Upper lobe of left lung (tissue), 6 donors: Measurements from ENCODE around the gene TRIM17. TPM values are rescaled to one million over a fixed set of nuclear protein-coding genes. Genes with fewer than 3 reads are reported as not detected.
A peak's percentile ranks its signal among the peaks of the same experiment; 100 is the strongest.

ENCODE experiments used
- ATAC-seq, 2 donors: fragments of 200-7000 bp; cut with Tn5 transposase; one replicate each; pipeline ENCODE4 v1.9.1; 2022; ENCODE audit warnings: mild to moderate bottlenecking in 2 of 2, moderate library complexity in 2 of 2; ENCODE audit not compliant: low FRiP score in 2 of 2
- DNase-seq, 2 donors: peaks; one replicate each; pipeline ENCODE4 v3.0.0-alpha.2; 2019 to 2020
- H3K27ac ChIP-seq, 4 donors: fragments of 200-600 bp; sonication (generic); one replicate each; pipeline ENCODE4 v1.5.1; 2016 to 2019
- H3K27me3 ChIP-seq, 4 donors: fragments of 200-600 bp; sonication (generic); one replicate each; pipeline ENCODE4 v1.5.1; 2017 to 2019
- H3K36me3 ChIP-seq, 4 donors: fragments of 200-600 bp; sonication (generic); one replicate each; pipeline ENCODE4 v1.5.1; 2016 to 2019
- H3K4me1 ChIP-seq, 4 donors: fragments of 200-600 bp; sonication (generic); one replicate each; pipeline ENCODE4 v1.5.1; 2018 to 2019
- H3K4me3 ChIP-seq, 4 donors: fragments of 200-600 bp; sonication (generic); one replicate each; pipeline ENCODE4 v1.5.1; 2017 to 2019; ENCODE audit warnings: mild to moderate bottlenecking in 2 of 4, moderate library complexity in 1 of 4
- H3K9me3 ChIP-seq, 4 donors: fragments of 200-600 bp; sonication (generic); one replicate each; pipeline ENCODE4 v1.5.1; 2018 to 2019
- EP300 ChIP-seq, 4 donors: sonication (generic); formaldehyde crosslinking; IDR thresholded peaks; one replicate each; pipeline ENCODE4 v1.5.1; 2017; ENCODE audit warnings: antibody characterized with exemption in 4 of 4, control low read depth in 2 of 4
- POLR2A ChIP-seq, 4 donors: fragments of 450-650 bp; IDR thresholded peaks; one replicate each; pipeline ENCODE4 v1.5.1; 2016 to 2017; ENCODE audit warnings: antibody characterized with exemption in 4 of 4, mild to moderate bottlenecking in 2 of 4
- POLR2AphosphoS5 ChIP-seq, 2 donors: sonication (generic); formaldehyde crosslinking; IDR thresholded peaks; one replicate each; pipeline ENCODE4 v1.5.1; 2017; ENCODE audit warnings: antibody characterized with exemption in 2 of 2
- WGBS, 2 donors: methylation state at CpG; one replicate each; pipeline ENCODE4 v1.1.5; 2017 to 2018; 5-methylcytosine and 5-hydroxymethylcytosine counted together
- total RNA-seq, 6 donors: library from RNA; depleted of rRNA in 4 of 6; stranded (reverse); fragments of >200 nt in 4 of 6; gene quantifications; one replicate each; pipeline versions ENCODE4 v1.1.0 to v1.2.1, GENCODE V29; 2016 to 2021
- TF ChIP-seq, protein P1 (sequence below), 6 experiments: fragments of 450-650 bp in 4 of 6; fragments of 200-600 bp in 2 of 6; sonication (generic) in 2 of 6; IDR thresholded peaks; one replicate each; pipeline ENCODE4 v1.5.1; 2016 to 2019; ENCODE audit warnings: antibody characterized with exemption in 6 of 6
- donor health status: DM: no; HTN: no; CAD: no; lungs with moderate emphysema.
- donor health status: DM: no; HTN: yes; CAD: no; lungs with severe emphysema.

TRIM17 gene
- total RNA-seq, 6 donors from 2014 or later = 1.2 to 21.0 (median 2.4) TPM

DNA sequence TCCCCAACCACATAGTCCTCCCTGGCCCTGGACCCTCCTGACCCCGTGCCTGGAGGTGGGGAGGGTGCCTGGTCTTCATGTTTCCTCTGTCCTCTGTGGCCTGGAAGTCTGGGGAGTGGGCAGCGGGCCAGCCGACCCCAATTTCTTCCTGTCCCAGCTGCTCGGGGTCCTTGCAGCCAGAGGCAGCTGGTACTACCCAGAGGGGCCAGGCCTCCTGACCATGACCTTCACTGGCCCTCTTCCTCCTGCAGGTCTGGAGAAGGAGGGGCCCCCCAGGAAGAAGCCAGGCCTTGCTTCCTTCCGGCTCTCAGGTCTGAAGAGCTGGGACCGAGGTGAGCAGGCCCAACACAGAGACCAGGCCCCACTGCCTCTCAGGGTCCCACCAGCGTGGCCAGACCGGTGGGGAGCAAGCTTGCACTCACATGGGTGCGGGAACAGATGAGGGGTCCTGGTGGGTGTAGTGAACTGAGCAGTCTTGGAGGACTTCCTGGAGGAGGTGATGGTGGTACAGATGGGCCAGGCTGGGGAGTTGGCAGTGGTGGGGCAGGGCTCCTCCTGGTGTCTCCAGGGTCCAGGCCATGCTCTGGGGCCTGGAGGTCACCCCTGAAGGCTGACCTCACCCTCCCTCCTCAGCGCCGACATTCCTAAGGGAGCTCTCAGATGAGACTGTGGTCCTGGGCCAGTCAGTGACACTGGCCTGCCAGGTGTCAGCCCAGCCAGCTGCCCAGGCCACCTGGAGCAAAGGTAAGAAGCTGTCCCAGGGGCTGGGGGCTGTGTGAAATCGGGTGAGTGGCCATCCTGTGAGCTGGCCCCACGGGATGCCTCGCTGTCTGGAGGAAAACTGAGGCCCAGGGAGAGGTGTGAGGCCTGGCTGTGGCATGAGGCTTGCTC lies 42.7 kb downstream of the TRIM17 start:
- DNase-seq (peak in 1 of 2 donors; percentile 69), ATAC-seq (no peak)
- no peak overlapping the region for H3K4me3 ChIP-seq
- H3K4me1 ChIP-seq = peaks cover 0 to 17% (median 13%) of the 10 kb centered on the region in 4 donors
- peak overlapping the region in 3 of 4 donors; percentile 20 to 61 (median 46) for H3K27ac ChIP-seq
- no peaks in the 10 kb centered on the region for H3K27me3 ChIP-seq
- no peaks in the 10 kb centered on the region for H3K9me3 ChIP-seq
- TF ChIP-seq POLR2AphosphoS5 (IDR thresholded peaks at IDR 0.05) (no peak), POLR2A (IDR thresholded peaks at IDR 0.05) (no peak), EP300 (IDR thresholded peaks at IDR 0.05) (no peak)
- TF ChIP-seq, protein P1, sequence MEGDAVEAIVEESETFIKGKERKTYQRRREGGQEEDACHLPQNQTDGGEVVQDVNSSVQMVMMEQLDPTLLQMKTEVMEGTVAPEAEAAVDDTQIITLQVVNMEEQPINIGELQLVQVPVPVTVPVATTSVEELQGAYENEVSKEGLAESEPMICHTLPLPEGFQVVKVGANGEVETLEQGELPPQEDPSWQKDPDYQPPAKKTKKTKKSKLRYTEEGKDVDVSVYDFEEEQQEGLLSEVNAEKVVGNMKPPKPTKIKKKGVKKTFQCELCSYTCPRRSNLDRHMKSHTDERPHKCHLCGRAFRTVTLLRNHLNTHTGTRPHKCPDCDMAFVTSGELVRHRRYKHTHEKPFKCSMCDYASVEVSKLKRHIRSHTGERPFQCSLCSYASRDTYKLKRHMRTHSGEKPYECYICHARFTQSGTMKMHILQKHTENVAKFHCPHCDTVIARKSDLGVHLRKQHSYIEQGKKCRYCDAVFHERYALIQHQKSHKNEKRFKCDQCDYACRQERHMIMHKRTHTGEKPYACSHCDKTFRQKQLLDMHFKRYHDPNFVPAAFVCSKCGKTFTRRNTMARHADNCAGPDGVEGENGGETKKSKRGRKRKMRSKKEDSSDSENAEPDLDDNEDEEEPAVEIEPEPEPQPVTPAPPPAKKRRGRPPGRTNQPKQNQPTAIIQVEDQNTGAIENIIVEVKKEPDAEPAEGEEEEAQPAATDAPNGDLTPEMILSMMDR (IDR thresholded peaks at IDR 0.05) = no peak
- no peaks in the 10 kb centered on the region for H3K36me3 ChIP-seq
- 88 to 93% methylated on average over 7 to 14 of the region's 14 CpGs for WGBS, 2 donors

DNA sequence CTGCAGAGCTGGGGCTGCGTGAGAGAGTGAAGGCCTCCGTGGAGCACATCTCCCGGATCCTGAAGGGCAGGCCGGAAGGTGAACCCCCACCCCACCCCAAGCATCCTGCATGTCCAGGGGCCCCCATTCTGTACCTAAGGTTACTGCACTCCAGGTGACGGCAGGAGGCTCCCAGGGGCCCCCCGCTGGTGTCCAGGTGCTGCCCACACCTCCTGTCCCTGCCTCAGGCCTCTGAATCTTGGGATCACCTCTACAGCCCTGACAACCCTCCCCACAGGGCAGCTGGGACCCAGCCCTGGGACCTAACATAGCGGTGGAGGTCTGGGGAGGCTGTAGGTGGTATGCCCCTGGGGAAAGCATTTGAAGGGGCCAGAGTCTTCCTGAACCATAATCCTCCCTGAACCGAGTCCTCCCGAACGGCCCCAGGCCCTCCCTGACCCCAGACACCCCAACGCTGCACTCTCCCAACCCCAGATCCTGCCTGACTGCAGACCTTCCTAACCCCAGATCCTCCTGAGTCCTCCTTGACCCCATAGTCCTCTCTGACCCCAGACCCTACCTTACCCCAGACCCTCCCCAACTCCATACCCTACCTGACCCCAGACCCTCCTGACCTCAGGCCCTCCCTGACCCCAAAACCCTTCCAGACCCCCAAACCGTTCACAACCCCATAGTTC lies 43.5 kb downstream of the TRIM17 start:
- H3K9me3 ChIP-seq = no peaks in the 10 kb centered on the region
- peaks cover 0 to 11% (median 6%) of the 10 kb centered on the region in 4 donors for H3K4me1 ChIP-seq
- TF ChIP-seq POLR2AphosphoS5 (IDR thresholded peaks at IDR 0.05) (no peak), POLR2A (IDR thresholded peaks at IDR 0.05) (no peak), EP300 (IDR thresholded peaks at IDR 0.05) (no peak)
- TF ChIP-seq, protein P1 (IDR thresholded peaks at IDR 0.05) = no peak
- ATAC-seq = no peak
- no peak for DNase-seq
- WGBS, 2 donors = 79 to 81% methylated on average over 8 to 12 of the region's 12 CpGs
- no peaks in the 10 kb centered on the region for H3K36me3 ChIP-seq
- no peaks in the 10 kb centered on the region for H3K27me3 ChIP-seq
- H3K4me3 ChIP-seq = no peak overlapping the region
- H3K27ac ChIP-seq = no peak overlapping the region

DNA sequence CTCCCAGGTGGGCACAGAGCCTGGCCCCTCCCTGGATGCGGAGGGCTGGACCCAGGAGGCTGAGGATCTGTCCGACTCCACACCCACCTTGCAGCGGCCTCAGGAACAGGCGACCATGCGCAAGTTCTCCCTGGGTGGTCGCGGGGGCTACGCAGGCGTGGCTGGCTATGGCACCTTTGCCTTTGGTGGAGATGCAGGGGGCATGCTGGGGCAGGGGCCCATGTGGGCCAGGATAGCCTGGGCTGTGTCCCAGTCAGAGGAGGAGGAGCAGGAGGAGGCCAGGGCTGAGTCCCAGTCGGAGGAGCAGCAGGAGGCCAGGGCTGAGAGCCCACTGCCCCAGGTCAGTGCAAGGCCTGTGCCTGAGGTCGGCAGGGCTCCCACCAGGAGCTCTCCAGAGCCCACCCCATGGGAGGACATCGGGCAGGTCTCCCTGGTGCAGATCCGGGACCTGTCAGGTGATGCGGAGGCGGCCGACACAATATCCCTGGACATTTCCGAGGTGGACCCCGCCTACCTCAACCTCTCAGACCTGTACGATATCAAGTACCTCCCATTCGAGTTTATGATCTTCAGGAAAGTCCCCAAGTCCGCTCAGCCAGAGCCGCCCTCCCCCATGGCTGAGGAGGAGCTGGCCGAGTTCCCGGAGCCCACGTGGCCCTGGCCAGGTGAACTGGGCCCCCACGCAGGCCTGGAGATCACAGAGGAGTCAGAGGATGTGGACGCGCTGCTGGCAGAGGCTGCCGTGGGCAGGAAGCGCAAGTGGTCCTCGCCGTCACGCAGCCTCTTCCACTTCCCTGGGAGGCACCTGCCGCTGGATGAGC lies 44.3 kb downstream of the TRIM17 start:
- ATAC-seq (no peak), DNase-seq (peak; percentile 48 to 85)
- no peak for TF ChIP-seq POLR2A (IDR thresholded peaks at IDR 0.05)
- no peak for TF ChIP-seq POLR2AphosphoS5 (IDR thresholded peaks at IDR 0.05)
- TF ChIP-seq EP300 (IDR thresholded peaks at IDR 0.05) = no peak
- TF ChIP-seq, protein P1 (IDR thresholded peaks at IDR 0.05) = no peak
- no peak overlapping the region for H3K4me3 ChIP-seq
- H3K27me3 ChIP-seq = no peaks in the 10 kb centered on the region
- peaks cover 0 to 11% (median 2%) of the 10 kb centered on the region in 4 donors for H3K4me1 ChIP-seq
- no peaks in the 10 kb centered on the region for H3K9me3 ChIP-seq
- no peak overlapping the region for H3K27ac ChIP-seq
- H3K36me3 ChIP-seq = no peaks in the 10 kb centered on the region
- WGBS, 2 donors = 64 to 76% methylated on average over 8 to 32 of the region's 34 CpGs

DNA sequence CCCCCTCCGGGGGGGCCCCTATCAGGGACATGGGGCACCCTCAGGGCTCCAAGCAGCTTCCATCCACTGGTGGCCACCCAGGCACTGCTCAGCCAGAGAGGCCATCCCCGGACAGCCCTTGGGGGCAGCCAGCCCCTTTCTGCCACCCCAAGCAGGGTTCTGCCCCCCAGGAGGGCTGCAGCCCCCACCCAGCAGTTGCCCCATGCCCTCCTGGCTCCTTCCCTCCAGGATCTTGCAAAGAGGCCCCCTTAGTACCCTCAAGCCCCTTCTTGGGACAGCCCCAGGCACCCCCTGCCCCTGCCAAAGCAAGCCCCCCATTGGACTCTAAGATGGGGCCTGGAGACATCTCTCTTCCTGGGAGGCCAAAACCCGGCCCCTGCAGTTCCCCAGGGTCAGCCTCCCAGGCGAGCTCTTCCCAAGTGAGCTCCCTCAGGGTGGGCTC lies 44.9 kb downstream of the TRIM17 start:
- H3K9me3 ChIP-seq = no peaks in the 10 kb centered on the region
- no peaks in the 10 kb centered on the region for H3K36me3 ChIP-seq
- H3K4me3 ChIP-seq = no peak overlapping the region
- H3K27me3 ChIP-seq = no peaks in the 10 kb centered on the region
- DNase-seq (no peak), ATAC-seq (no peak)
- no peak overlapping the region for H3K27ac ChIP-seq
- H3K4me1 ChIP-seq = peaks cover 0 to 11% (median 2%) of the 10 kb centered on the region in 4 donors
- WGBS, 2 donors = 50 to 78% methylated on average over 2 to 4 of the region's 4 CpGs
- TF ChIP-seq, protein P1 (IDR thresholded peaks at IDR 0.05) = no peak
- TF ChIP-seq POLR2AphosphoS5 (IDR thresholded peaks at IDR 0.05) = no peak
- TF ChIP-seq POLR2A (IDR thresholded peaks at IDR 0.05) = no peak
- no peak for TF ChIP-seq EP300 (IDR thresholded peaks at IDR 0.05)
